ENCODE results near the gene MAP2K5. TPM values are rescaled to one million over a fixed set of nuclear protein-coding genes. Genes with fewer than 3 reads are reported as not detected.

The MAP2K5 gene
- total and polyA plus RNA-seq, 9 of the 15 experiments (the other 6 are each of a cell fraction or from before 2014, with no cell fraction given): 0.41 to 16.5 (median 7.5) TPM

DNA sequence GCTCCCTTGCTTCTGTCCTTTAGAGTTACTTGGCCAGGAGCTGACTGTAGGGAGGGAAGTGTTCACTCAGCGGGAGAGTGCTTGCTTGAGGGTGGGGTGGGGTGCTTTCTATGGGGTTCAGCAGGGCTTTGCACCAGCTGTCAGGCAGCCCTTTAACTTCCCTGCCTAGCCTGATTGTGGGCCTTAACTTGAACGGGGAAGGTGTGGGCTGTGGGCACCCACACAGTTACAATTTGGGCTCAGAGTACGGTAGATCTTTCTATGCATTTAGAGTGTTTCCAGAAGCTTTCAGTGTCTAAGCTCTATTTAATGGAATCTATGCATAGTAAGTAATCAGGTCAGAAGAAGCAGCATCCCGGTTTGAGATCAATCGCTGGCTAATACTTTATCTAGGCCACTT is 234.6 kb downstream of the MAP2K5 start:
- no peak overlapping the region for H3K9ac ChIP-seq (ENCODE audit: insufficient read depth in 1 of 2, low read depth in 2 of 2, low read length in 2 of 2)
- H3K36me3 ChIP-seq (ENCODE audit: control insufficient read depth, insufficient read depth, low read length): no peaks in the 10 kb centered on the region
- CTCF ChIA-PET (ENCODE audit: low intra/inter-chr PET ratio): no interaction called here
- no TSS peak for BruUV-seq (replicated peaks)
- in situ Hi-C loops (cut with MboI): no loop called here
- FAIRE-seq: no peak
- POLR2A ChIA-PET: interaction anchor here (0.9 kb wide), 2 partner anchors 10 to 13 kb away, joined by 3 to 4 read pairs; no protein-coding TSS in a partner anchor
- no peaks in the 10 kb centered on the region for H3K9me3 ChIP-seq (replicated peaks; ENCODE audit: control insufficient read depth, insufficient read depth, low read depth, low read length)
- H3K79me2 ChIP-seq (ENCODE audit: control insufficient read depth, insufficient read depth, low read length): no peaks in the 10 kb centered on the region
- no peak for DNase-seq (ENCODE audit: extremely low read depth in 1 of 4, low spot score in 3 of 4)
- WGBS (ENCODE audit: insufficient coverage, low coverage, missing lambda C conversion rate): 39% methylated on average over 5 of the region's 5 CpGs
- H3K9me1 ChIP-seq (ENCODE audit: control insufficient read depth, insufficient read depth, low read length): no peaks in the 10 kb centered on the region
- no peak overlapping the region for H3K27ac ChIP-seq (ENCODE audit: extremely low read depth, low read depth, low read length)
- H3K4me3 ChIP-seq: no peak overlapping the region
- H4K20me1 ChIP-seq (replicated peaks; ENCODE audit: control insufficient read depth, insufficient read depth, low read length): no peaks in the 10 kb centered on the region
- intact Hi-C loops (cut with micrococcal nuclease): no loop called here
- no peak overlapping the region for H3K4me2 ChIP-seq (ENCODE audit: insufficient read depth, low read length)
- no peak for ATAC-seq
- H3K4me1 ChIP-seq (replicated peaks in 1 of 2; ENCODE audit: control insufficient read depth in 2 of 2, insufficient read depth in 2 of 2, low read length in 2 of 2): peaks cover 0 to 13% of the 10 kb centered on the region in 2 experiments; a peak in 3 of 5 replicates
- no peaks in the 10 kb centered on the region for H3K27me3 ChIP-seq (ENCODE audit: control insufficient read depth in 2 of 2, insufficient read depth in 2 of 2, low read length in 2 of 2)
- H2AFZ ChIP-seq (ENCODE audit: low read depth, low read length): no peak overlapping the region
- no peak for TF ChIP-seq EZH2 (IDR thresholded peaks at IDR 0.05; ENCODE audit: borderline replicate concordance, low read depth, low read length)
- TF ChIP-seq, protein P1, sequence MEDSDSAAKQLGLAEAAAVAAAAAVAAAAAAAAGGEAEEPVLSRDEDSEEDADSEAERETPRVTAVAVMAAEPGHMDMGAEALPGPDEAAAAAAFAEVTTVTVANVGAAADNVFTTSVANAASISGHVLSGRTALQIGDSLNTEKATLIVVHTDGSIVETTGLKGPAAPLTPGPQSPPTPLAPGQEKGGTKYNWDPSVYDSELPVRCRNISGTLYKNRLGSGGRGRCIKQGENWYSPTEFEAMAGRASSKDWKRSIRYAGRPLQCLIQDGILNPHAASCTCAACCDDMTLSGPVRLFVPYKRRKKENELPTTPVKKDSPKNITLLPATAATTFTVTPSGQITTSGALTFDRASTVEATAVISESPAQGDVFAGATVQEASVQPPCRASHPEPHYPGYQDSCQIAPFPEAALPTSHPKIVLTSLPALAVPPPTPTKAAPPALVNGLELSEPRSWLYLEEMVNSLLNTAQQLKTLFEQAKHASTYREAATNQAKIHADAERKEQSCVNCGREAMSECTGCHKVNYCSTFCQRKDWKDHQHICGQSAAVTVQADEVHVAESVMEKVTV (CRISPR knock-in tag; IDR thresholded peaks at IDR 0.05): no peak
- TF ChIP-seq, protein P2, sequence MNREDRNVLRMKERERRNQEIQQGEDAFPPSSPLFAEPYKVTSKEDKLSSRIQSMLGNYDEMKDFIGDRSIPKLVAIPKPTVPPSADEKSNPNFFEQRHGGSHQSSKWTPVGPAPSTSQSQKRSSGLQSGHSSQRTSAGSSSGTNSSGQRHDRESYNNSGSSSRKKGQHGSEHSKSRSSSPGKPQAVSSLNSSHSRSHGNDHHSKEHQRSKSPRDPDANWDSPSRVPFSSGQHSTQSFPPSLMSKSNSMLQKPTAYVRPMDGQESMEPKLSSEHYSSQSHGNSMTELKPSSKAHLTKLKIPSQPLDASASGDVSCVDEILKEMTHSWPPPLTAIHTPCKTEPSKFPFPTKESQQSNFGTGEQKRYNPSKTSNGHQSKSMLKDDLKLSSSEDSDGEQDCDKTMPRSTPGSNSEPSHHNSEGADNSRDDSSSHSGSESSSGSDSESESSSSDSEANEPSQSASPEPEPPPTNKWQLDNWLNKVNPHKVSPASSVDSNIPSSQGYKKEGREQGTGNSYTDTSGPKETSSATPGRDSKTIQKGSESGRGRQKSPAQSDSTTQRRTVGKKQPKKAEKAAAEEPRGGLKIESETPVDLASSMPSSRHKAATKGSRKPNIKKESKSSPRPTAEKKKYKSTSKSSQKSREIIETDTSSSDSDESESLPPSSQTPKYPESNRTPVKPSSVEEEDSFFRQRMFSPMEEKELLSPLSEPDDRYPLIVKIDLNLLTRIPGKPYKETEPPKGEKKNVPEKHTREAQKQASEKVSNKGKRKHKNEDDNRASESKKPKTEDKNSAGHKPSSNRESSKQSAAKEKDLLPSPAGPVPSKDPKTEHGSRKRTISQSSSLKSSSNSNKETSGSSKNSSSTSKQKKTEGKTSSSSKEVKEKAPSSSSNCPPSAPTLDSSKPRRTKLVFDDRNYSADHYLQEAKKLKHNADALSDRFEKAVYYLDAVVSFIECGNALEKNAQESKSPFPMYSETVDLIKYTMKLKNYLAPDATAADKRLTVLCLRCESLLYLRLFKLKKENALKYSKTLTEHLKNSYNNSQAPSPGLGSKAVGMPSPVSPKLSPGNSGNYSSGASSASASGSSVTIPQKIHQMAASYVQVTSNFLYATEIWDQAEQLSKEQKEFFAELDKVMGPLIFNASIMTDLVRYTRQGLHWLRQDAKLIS (CRISPR knock-in tag; IDR thresholded peaks at IDR 0.05): no peak
- TF ChIP-seq, protein P3, sequence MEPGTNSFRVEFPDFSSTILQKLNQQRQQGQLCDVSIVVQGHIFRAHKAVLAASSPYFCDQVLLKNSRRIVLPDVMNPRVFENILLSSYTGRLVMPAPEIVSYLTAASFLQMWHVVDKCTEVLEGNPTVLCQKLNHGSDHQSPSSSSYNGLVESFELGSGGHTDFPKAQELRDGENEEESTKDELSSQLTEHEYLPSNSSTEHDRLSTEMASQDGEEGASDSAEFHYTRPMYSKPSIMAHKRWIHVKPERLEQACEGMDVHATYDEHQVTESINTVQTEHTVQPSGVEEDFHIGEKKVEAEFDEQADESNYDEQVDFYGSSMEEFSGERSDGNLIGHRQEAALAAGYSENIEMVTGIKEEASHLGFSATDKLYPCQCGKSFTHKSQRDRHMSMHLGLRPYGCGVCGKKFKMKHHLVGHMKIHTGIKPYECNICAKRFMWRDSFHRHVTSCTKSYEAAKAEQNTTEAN (CRISPR knock-in tag; IDR thresholded peaks at IDR 0.05): no peak
- TF ChIP-seq, protein P4, sequence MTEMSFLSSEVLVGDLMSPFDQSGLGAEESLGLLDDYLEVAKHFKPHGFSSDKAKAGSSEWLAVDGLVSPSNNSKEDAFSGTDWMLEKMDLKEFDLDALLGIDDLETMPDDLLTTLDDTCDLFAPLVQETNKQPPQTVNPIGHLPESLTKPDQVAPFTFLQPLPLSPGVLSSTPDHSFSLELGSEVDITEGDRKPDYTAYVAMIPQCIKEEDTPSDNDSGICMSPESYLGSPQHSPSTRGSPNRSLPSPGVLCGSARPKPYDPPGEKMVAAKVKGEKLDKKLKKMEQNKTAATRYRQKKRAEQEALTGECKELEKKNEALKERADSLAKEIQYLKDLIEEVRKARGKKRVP (CRISPR knock-in tag; IDR thresholded peaks at IDR 0.05): no peak
- TF ChIP-seq ZNF41 (CRISPR knock-in tag; conservative IDR thresholded peaks at IDR 0.05): no peak
- no peak for TF ChIP-seq SOX6 (IDR thresholded peaks at IDR 0.05)
- TF ChIP-seq ZNF76 (CRISPR knock-in tag; IDR thresholded peaks at IDR 0.05; ENCODE audit: borderline replicate concordance): no peak
- TF ChIP-seq, protein P5, sequence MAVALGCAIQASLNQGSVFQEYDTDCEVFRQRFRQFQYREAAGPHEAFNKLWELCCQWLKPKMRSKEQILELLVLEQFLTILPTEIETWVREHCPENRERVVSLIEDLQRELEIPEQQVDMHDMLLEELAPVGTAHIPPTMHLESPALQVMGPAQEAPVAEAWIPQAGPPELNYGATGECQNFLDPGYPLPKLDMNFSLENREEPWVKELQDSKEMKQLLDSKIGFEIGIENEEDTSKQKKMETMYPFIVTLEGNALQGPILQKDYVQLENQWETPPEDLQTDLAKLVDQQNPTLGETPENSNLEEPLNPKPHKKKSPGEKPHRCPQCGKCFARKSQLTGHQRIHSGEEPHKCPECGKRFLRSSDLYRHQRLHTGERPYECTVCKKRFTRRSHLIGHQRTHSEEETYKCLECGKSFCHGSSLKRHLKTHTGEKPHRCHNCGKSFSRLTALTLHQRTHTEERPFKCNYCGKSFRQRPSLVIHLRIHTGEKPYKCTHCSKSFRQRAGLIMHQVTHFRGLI (CRISPR knock-in tag; IDR thresholded peaks at IDR 0.05): no peak
- no peak for TF ChIP-seq NCOA1 (IDR thresholded peaks at IDR 0.05; ENCODE audit: low read depth)
- TF ChIP-seq, protein P6, sequence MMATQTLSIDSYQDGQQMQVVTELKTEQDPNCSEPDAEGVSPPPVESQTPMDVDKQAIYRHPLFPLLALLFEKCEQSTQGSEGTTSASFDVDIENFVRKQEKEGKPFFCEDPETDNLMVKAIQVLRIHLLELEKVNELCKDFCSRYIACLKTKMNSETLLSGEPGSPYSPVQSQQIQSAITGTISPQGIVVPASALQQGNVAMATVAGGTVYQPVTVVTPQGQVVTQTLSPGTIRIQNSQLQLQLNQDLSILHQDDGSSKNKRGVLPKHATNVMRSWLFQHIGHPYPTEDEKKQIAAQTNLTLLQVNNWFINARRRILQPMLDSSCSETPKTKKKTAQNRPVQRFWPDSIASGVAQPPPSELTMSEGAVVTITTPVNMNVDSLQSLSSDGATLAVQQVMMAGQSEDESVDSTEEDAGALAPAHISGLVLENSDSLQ (IDR thresholded peaks at IDR 0.05): no peak
- TF ChIP-seq BRD9 (IDR thresholded peaks at IDR 0.05; ENCODE audit: low read depth, partially characterized antibody): no peak
